GM21717 (cell line): ENCODE results near the gene FLOT1.
A peak's percentile ranks its signal among the peaks of the same experiment; 100 is the strongest.

ENCODE experiments used
- ATAC-seq: cut with Tn5 transposase; IDR thresholded peaks from one replicate; pipeline ENCODE4 v1.9.1; 2021; ENCODE audit warnings: mild to moderate bottlenecking, moderate library complexity; ENCODE audit not compliant: unreplicated experiment

The FLOT1 gene, protein sequence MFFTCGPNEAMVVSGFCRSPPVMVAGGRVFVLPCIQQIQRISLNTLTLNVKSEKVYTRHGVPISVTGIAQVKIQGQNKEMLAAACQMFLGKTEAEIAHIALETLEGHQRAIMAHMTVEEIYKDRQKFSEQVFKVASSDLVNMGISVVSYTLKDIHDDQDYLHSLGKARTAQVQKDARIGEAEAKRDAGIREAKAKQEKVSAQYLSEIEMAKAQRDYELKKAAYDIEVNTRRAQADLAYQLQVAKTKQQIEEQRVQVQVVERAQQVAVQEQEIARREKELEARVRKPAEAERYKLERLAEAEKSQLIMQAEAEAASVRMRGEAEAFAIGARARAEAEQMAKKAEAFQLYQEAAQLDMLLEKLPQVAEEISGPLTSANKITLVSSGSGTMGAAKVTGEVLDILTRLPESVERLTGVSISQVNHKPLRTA

GRCh38 chr6:30742316-30743098 is at the start of gene FLOT1:
TSS of gene FLOT1 (minus strand) at chr6:30742687. CDS start at chr6:30742189, 498 bp downstream.
- peak; percentile 48 for ATAC-seq

DNA sequence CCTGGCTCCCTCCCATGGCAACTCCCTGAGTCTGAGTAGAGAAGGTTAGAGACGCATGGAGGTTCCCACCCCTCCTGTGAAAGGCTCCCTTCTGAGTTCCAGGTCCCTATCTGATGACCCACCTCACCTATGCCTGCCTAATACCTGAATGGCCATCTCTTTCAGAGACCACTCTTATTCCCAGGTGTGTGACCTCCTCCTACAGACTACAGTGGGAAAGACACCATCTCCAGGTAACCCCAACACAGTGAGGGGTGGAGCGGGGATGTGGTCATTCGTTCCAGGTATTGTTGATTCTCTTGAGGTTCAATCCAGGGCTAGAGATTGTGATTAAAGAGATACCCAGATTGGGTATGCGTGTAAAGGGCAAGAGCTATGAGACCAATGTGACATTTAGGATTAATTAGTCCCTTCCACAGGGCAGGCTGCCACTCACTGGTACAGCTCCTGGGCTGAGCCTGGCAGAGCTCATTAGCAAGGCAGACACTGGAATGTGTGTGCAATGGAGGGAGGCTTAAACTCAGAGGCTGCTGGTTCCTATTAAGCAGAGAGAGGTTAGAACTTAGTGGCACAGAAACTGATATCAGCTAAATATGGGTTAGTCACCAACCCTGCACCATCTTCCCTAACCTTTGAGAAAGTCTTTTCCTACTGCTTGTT is 48.4 kb upstream of the FLOT1 start:
- no peak for ATAC-seq

DNA sequence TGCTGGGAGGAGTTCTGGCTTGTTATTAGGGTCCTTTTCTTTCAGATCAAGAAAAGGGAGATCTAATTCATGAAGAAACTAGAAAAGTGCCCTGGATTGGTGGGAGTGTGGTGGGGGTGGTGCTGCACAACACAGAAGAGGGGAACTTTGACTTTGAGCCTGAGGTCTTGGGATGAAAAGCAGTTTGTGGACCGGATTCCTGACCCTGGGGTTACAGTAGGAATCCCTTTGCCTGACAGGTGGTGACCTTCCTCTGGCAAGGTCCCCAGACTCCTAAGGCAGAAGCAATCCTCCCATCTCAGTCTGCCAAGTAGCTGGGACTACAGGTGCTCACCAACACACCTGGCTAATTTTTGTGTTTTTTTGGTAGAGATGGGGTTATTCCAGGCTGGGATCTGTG is 47.1 kb upstream of the FLOT1 start:
- no peak for ATAC-seq

DNA sequence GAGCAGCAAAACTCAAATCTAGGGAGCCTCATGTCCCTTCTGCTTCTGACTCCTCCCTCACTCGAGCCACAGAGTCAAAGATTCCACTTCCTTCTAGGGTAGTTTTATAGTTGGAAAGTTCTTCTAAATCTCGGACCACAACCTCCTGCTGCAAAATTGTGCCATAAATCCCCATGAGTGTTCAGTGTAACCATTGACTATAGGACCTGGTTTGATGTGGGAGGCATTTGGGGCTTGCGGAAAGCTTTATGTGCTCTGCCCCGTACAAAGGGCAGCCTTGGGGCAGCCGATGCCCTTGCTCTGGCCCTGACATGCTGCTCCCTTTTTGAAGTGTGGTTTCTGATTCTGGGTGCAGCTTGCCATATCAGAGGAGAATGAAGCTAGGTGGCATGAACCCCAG is 45.5 kb upstream of the FLOT1 start:
- ATAC-seq, result no peak

GRCh38 chr6:30782425-30783014 is 40.0 kb upstream of the FLOT1 start:
- ATAC-seq, result no peak

DNA sequence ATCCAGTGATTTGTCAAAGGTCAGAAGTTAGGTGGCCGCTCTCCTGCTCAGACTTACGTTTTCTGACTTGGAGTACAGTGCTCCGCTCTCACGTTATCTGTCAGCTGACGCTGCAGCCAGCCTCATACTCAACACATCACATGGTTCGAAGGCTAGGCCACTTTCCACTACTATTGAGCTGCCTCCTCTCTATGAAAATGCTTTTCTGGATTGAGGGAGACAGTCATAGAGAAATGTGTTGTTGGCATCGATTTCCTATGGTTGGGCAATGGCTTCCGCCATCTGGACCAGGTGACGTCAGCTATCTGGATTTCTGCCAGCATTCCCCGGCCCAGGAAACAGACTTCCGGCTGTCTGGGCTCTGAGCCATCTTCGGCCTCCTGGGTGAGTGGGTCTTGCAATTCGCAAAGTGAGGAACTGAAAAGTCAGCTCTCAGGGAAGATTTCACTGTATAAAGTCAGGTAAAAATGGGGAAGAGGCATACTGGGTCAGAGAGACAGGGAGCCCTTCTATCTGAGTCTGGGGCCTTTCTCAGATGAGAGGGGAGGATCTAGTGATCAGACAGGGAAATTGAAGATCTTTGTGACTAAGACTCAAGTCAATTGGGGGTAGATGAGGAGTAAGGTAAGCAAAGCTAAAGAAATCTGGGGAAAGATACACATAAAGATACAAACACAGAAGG is 39.4 kb upstream of the FLOT1 start:
- no peak for ATAC-seq

- no peak for ATAC-seq
Observed at GRCh38 chr6:30781395-30781742, 38.9 kb upstream of the FLOT1 start.

- ATAC-seq, result no peak
Observed at GRCh38 chr6:30780642-30780920, 38.1 kb upstream of the FLOT1 start.

DNA sequence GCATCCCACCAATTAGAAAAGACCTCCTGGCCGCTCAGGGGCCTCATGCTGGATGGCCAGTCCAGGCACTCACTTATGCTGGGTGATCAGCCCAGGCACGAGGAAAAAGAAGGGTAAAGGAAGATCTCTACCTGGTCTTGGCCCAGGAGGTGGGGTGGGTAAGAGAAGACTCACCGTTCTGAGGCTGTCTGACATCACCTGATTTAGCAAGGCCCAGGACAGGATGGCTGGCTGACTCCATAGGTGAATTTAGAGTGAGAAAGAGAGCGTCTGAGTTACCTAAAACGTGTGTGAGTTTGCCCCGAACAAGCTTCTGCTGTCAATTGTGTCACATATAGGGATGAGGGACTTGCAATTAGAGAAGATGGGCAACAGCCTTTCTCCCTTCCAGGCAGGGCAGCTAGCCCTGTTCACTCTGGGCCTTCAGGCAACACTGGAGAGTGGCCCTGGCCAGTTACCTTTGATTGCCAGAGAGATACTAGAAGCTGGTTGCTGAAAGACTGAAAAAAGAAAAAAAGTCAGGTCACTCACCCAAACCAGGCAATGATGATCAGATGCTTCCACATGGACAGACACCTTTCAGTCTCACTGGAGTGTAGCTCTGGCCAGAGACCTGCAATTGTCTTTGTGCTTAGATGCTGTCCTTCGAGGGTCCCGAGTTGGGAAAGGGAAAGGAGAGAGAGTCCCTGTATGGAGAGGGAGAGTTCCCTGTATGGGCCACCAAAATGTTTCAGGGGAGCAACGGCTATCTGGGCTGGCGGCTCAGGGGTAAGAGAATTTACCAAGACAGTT is 37.6 kb upstream of the FLOT1 start:
- ATAC-seq, result no peak

DNA sequence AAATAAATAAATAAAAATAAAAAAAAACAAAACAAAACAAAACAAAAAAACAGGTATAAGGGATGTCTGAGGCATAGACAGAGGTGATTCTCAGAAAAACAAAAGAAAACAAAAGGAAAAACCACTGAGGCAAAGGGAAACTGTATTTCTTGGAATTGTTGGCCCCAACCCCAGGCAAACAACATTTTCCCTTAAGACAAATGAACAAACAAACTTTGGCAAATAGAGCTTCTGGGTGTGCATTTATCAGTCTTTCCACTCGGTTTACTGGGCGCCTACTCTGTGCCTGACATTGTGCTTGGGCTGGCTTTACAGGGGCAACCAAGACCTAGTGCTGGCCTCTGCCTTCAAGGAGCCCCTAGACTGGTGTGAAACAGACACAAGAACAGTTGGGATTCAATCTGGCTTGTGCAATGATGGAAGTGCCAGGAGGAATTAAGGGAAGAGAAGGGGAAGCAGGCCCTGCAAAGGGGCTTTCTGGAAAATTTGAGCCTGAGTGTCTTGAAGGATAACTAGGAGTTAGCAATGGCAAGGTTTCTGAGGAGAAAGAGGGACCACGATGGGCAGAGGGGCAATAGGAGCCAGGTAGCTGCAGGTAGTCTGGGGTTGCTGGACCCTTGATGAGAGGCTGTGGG is 35.6 kb upstream of the FLOT1 start:
- no peak for ATAC-seq

DNA sequence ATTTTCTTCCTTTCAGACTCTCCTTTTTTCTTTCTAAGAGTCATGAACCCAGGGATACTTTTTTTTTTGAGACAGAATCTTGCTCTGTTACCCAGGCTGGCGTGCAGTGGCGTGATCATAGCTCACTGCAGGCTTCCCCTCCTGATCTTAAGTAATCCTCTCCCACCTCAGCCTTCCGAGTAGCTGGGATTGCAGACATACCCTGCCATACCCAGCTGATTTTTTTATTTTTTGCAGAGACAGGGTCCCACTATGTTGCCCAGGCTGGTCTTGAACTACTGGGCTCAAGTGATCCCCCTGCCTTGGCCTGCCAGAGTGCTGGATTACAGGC is 34.6 kb upstream of the FLOT1 start:
- ATAC-seq, result no peak

- no peak for ATAC-seq
Observed at GRCh38 chr6:30776390-30777154, 34.1 kb upstream of the FLOT1 start.

- no peak for ATAC-seq
Observed at GRCh38 chr6:30775104-30775503, 32.6 kb upstream of the FLOT1 start.

GRCh38 chr6:30774701-30775100 is 32.2 kb upstream of the FLOT1 start:
- ATAC-seq, result no peak

DNA sequence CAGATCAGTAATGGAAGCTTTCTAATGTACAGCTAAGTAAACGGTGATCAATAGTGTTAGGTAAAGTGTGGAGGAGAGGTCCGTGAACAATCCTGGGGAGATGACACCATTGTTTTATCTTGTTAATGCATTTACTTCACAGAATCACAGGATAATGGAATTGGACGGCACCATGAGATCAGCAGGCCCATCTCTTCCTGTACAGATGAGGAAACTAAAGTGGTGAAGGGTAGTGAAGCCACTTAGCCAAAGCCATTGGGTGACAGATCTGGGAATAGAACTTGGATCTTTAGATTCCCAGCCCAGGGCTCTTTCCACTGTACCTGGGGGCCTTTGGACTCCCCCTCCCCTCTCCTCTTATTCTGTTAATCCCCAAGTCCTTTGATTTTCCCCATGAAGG is 28.1 kb upstream of the FLOT1 start:
- ATAC-seq, result no peak

GRCh38 chr6:30769853-30770524 is 27.5 kb upstream of the FLOT1 start:
- ATAC-seq, result no peak

DNA sequence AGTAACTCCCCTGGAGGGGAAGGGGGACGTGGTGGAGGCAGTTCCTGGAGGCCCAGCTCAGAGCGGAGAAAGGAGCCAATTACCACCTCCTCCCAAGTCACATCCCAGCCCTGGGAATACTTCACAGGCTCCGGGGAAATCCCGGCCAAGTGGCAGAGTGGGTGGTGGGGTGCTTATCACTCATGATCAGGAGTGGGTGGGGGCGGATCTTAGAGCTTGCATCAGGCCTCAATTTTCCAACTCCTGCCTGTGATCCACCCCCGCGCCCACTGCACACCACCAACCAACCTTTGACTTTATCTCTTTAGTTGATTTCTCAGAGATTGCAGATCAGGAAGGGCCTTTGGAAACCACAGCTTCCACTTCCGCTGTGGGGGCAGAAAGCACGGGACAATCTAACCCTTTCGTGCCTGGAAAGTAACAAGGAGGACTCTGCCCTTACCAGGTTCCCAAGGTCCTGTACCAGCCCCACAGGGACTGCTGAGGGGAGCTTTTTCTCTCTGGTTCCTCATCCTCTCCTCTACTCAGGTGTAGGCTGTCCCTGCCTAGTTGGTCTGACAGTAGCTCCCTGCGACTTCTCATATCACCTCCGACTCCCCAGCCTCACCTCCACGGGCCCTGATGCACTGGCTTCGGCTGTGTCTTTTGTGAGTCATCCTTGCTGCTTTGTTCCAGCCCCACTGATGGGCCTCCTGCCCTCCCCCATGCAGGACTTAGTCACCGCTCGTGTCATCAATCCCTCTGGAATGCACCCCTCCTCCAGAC is 26.8 kb upstream of the FLOT1 start:
- no peak for ATAC-seq

GRCh38 chr6:30768634-30769087 is 26.2 kb upstream of the FLOT1 start:
- no peak for ATAC-seq
